HCT116 (cell line): Measurements from ENCODE around the gene ARHGAP31.

Source experiments
- CEBPB ChIP-seq: IDR thresholded peaks from 2 replicates; pipeline ENCODE4 v1.6.1; 2012; ENCODE audit warnings: low read depth
- EZH2 ChIP-seq: fragments of 200-600 bp; sonication (generic); IDR thresholded peaks from 2 replicates; pipeline ENCODE4 v1.6.1; 2017; ENCODE audit warnings: antibody characterized with exemption, mixed run types
- FOSL1 ChIP-seq: IDR thresholded peaks from 2 replicates; pipeline ENCODE4 v1.6.1; 2012; ENCODE audit warnings: low read depth
- JUND ChIP-seq: IDR thresholded peaks from 2 replicates; pipeline ENCODE4 v1.6.1; 2012
- POLR2A ChIP-seq: IDR thresholded peaks from 2 replicates; pipeline ENCODE4 v1.7.0; 2011; ENCODE audit warnings: borderline replicate concordance; ENCODE audit not compliant: insufficient read depth, insufficient read length; ENCODE audit errors: extremely low read depth
- RAD21 ChIP-seq: IDR thresholded peaks from 2 replicates; pipeline ENCODE4 v1.6.1; 2012; ENCODE audit warnings: low read depth, mild to moderate bottlenecking
- SP1 ChIP-seq: IDR thresholded peaks from 2 replicates; pipeline ENCODE4 v1.6.1; 2012; ENCODE audit warnings: low read depth
- YY1 ChIP-seq: IDR thresholded peaks from 2 replicates; pipeline ENCODE4 v1.6.1; 2011; ENCODE audit warnings: low read length, low read depth, moderate library complexity, mild to moderate bottlenecking; ENCODE audit not compliant: insufficient replicate concordance; ENCODE audit errors: extremely low read depth
- ZNF274 ChIP-seq: fragments of 200-500 bp; sonication (Bioruptor generic); IDR thresholded peaks from 2 replicates; pipeline ENCODE4 v1.6.1; 2014; ENCODE audit warnings: mild to moderate bottlenecking, low read depth, low read length, inconsistent platforms
- TF ChIP-seq, protein P1 (sequence below), 3 experiments: fragments of 200-600 bp in 1 of 3; sonication (generic) in 1 of 3; IDR thresholded peaks in 2 of 3; conservative IDR thresholded peaks in 1 of 3; 2 replicates each; pipeline ENCODE4 v1.5.1; 2012 to 2017; ENCODE audit warnings: low read depth in 2 of 3, low read length in 2 of 3, antibody characterized with exemption in 1 of 3, borderline replicate concordance in 1 of 3, control low read depth in 1 of 3, mild to moderate bottlenecking in 1 of 3, mixed read lengths in 1 of 3, mixed run types in 1 of 3, moderate library complexity in 1 of 3; ENCODE audit not compliant: insufficient read depth in 1 of 3
- TF ChIP-seq, protein P2 (sequence below): IDR thresholded peaks from 2 replicates; pipeline ENCODE4 v1.6.1; 2012
- TF ChIP-seq, protein P3 (sequence below): IDR thresholded peaks from 2 replicates; pipeline ENCODE4 v1.6.1; 2012

DNA sequence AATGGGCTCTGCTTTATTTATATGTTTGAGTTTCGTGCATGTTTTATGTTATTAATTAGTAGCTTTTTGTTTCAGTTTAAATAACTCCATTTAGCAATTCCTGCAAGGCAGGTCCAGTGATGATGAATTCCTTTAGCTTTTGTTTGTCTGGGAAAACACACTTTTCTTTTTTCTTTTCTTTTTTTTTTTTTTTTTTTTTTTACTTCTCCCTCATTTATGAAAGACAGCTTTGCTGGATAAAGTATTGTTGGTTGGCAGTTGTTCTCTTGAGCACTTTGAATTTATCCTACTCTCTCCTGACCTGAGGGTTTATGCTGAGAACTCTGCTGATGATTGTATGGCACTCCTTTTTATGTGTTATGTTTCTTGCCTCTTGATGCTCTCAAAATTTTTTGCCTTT lies 133.5 kb downstream of the ARHGAP31 start:
- TF ChIP-seq, protein P1, sequence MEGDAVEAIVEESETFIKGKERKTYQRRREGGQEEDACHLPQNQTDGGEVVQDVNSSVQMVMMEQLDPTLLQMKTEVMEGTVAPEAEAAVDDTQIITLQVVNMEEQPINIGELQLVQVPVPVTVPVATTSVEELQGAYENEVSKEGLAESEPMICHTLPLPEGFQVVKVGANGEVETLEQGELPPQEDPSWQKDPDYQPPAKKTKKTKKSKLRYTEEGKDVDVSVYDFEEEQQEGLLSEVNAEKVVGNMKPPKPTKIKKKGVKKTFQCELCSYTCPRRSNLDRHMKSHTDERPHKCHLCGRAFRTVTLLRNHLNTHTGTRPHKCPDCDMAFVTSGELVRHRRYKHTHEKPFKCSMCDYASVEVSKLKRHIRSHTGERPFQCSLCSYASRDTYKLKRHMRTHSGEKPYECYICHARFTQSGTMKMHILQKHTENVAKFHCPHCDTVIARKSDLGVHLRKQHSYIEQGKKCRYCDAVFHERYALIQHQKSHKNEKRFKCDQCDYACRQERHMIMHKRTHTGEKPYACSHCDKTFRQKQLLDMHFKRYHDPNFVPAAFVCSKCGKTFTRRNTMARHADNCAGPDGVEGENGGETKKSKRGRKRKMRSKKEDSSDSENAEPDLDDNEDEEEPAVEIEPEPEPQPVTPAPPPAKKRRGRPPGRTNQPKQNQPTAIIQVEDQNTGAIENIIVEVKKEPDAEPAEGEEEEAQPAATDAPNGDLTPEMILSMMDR (IDR thresholded peaks at IDR 0.05 in 2 of 3, conservative IDR thresholded peaks at IDR 0.05 in 1 of 3; ENCODE audit: borderline replicate concordance in 1 of 3, insufficient read depth in 1 of 3, low read depth in 2 of 3, low read length in 2 of 3) = no peak
- TF ChIP-seq EZH2 (no peak), POLR2A (no peak), CEBPB (no peak), FOSL1 (no peak), ZNF274 (no peak), YY1 (no peak), SP1 (no peak), RAD21 (no peak), JUND (no peak)
- TF ChIP-seq, protein P2, sequence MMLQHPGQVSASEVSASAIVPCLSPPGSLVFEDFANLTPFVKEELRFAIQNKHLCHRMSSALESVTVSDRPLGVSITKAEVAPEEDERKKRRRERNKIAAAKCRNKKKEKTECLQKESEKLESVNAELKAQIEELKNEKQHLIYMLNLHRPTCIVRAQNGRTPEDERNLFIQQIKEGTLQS = no peak
- TF ChIP-seq, protein P3, sequence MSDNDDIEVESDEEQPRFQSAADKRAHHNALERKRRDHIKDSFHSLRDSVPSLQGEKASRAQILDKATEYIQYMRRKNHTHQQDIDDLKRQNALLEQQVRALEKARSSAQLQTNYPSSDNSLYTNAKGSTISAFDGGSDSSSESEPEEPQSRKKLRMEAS = no peak
